IPS-15b (cell line): Measurements from ENCODE around the gene CRIM1.

Experiments
- H3K27me3 ChIP-seq: one replicate; pipeline ENCODE4 v1.6.1; 2013; ENCODE audit warnings: low read length; ENCODE audit not compliant: control insufficient read depth, insufficient read depth
- H3K36me3 ChIP-seq: one replicate; pipeline ENCODE4 v1.6.1; 2013; ENCODE audit warnings: low read length; ENCODE audit not compliant: control insufficient read depth, insufficient read depth
- H3K4me1 ChIP-seq: one replicate; pipeline ENCODE4 v1.6.1; 2013; ENCODE audit warnings: mild to moderate bottlenecking, low read length; ENCODE audit not compliant: control insufficient read depth, insufficient read depth
- H3K4me3 ChIP-seq: one replicate; pipeline ENCODE4 v1.5.1; 2013; ENCODE audit warnings: low read depth, low read length
- H3K9ac ChIP-seq: one replicate; pipeline ENCODE4 v1.6.1; 2013; ENCODE audit warnings: low read depth, mild to moderate bottlenecking, low read length
- H3K9me3 ChIP-seq: one replicate; pipeline ENCODE4 v1.6.1; 2013; ENCODE audit warnings: mild to moderate bottlenecking, low read length; ENCODE audit not compliant: control insufficient read depth, insufficient read depth

Gene CRIM1

DNA sequence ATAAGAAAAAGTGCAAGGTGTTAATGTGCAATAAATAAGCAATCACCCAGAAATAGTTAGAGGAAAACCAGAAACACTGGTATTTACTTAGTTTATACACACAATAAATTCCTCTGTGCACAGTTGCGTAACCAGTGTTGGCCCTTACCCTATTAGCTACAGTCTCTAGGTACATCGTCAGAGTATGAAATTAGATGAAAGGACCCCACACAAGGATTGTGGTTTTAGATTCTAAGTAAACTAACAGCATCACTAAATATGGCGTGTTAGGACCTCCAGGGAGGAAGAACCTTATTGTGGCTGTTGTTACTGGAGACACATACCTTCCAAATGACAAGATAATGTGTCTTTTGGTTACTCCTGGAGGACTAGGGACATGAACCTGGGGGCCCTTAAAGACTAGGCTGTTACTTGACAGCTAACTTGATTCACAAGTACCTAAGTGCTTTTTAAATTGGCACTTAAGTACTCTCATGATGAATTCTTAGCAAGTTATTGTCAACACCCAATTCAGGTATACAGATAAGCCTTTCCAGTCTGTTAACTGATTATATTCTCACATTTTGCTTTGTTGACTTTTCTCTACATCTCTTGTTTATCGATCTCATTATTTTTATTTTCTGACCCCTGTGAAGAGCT lies 127.1 kb downstream of the CRIM1 start:
- no peaks in the 10 kb centered on the region for H3K27me3 ChIP-seq
- H3K36me3 ChIP-seq, result peaks cover 4% of the 10 kb centered on the region
- no peaks in the 10 kb centered on the region for H3K9me3 ChIP-seq
- H3K4me1 ChIP-seq, result no peaks in the 10 kb centered on the region
- no peak overlapping the region for H3K9ac ChIP-seq
- no peak overlapping the region for H3K4me3 ChIP-seq

DNA sequence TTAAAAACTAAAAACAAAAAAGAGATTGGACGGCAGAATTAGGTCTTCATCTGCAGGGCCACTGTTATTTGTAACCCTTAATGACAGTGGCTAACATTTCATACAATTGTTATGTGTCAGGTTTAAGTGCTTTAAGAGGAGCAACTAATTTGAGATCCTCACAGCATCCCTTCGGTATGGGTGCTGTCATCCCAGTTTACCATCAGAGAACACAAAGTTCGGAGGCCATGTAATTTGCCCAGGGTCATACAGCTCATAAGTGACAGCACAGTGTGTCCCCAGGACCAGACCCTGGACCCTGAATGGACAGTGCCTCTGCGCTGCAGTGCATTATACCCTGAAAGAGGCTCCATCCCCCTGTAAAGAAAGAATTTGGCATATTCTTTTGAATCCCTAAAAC lies 127.7 kb downstream of the CRIM1 start:
- no peaks in the 10 kb centered on the region for H3K4me1 ChIP-seq
- no peaks in the 10 kb centered on the region for H3K27me3 ChIP-seq
- no peaks in the 10 kb centered on the region for H3K9me3 ChIP-seq
- H3K4me3 ChIP-seq, result no peak overlapping the region
- no peak overlapping the region for H3K9ac ChIP-seq
- peaks cover 4% of the 10 kb centered on the region for H3K36me3 ChIP-seq

DNA sequence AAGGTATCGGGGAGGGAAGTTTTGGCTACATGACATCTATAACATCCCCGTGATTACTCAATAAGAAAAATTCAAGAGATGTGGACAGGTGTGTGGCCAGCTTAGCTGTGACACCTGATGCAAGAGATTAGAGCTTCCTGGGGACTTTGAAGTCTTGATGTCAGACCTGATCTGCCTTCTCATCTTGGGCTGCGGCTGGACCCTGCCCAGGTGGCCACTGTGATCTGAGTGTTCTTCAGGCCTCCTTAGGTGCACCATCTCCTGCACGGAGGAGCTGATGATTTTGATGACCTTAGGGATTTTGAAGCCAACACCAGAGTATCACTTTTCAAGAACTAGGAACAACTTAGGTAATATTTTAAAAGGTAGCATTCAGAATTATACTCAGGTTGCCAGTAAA lies 128.9 kb downstream of the CRIM1 start:
- H3K4me1 ChIP-seq, result no peaks in the 10 kb centered on the region
- H3K36me3 ChIP-seq, result peaks cover 3% of the 10 kb centered on the region
- H3K4me3 ChIP-seq, result no peak overlapping the region
- H3K27me3 ChIP-seq, result no peaks in the 10 kb centered on the region
- H3K9me3 ChIP-seq, result no peaks in the 10 kb centered on the region
- no peak overlapping the region for H3K9ac ChIP-seq

- Histone ChIP-seq H3K36me3 (no peaks in the 10 kb centered on the region), H3K4me3 (no peak overlapping the region), H3K9ac (no peak overlapping the region), H3K4me1 (no peaks in the 10 kb centered on the region), H3K27me3 (no peaks in the 10 kb centered on the region), H3K9me3 (no peaks in the 10 kb centered on the region)
Measured at GRCh38 chr2:36485521-36485920, 129.9 kb downstream of the CRIM1 start.

DNA sequence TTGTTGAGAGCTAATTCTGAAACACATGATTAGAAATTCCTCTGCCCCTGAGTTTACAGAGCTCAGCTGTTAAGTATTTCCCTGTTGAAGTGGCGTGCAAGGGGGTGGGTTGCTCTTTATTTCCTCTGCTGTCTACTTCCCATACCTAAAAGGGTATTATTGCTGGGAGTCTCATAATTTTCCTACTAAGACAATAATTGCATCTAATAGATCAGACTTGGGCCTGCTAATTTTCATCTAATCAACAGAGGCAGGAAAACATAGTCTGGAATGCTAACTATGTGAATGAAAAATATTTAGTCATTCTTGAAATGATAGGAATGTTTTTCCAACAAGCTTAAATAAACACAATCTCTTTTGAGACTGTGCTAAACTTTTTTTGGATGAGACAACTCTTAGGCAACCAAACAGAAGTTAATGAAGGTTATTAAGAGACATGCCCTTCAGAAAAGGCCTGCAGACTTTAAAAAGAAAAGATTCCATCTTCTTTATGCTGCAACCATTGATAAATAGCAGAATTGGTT lies 131.0 kb downstream of the CRIM1 start:
- no peak overlapping the region for H3K4me3 ChIP-seq
- no peaks in the 10 kb centered on the region for H3K9me3 ChIP-seq
- no peaks in the 10 kb centered on the region for H3K27me3 ChIP-seq
- no peaks in the 10 kb centered on the region for H3K36me3 ChIP-seq
- no peaks in the 10 kb centered on the region for H3K4me1 ChIP-seq
- H3K9ac ChIP-seq, result no peak overlapping the region

- H3K4me1 ChIP-seq, result no peaks in the 10 kb centered on the region
- H3K4me3 ChIP-seq, result no peak overlapping the region
- H3K27me3 ChIP-seq, result no peaks in the 10 kb centered on the region
Measured at GRCh38 chr2:36487947-36488346, 132.4 kb downstream of the CRIM1 start.

GRCh38 chr2:36489281-36489680 lies 133.7 kb downstream of the CRIM1 start:
- H3K36me3 ChIP-seq, result no peaks in the 10 kb centered on the region
- H3K4me1 ChIP-seq, result no peaks in the 10 kb centered on the region

More at GRCh38 chr2:36487947-36488346, 132.4 kb downstream of the CRIM1 start:
- no peaks in the 10 kb centered on the region for H3K9me3 ChIP-seq
- no peaks in the 10 kb centered on the region for H3K36me3 ChIP-seq
- no peak overlapping the region for H3K9ac ChIP-seq

DNA sequence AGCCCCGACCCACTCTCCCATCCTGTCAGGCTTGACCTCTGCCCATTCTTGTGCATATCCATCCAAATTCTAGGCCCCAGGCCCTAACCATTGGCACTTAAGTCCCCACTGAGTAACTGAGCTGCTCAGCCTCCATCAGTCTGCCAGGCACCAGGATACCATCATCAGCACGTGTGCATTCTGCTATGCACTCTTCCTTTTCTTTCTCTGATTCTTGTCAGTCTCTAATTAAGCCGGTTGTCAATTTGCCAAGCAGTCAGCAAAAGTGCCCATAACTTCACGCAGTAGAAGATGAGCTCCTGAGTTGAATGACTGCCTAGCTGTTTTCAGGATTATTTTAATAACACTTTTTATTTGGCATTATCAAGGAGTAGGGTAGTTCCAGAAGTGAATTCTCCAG lies 135.2 kb downstream of the CRIM1 start:
- Histone ChIP-seq H3K4me1 (no peaks in the 10 kb centered on the region), H3K9me3 (no peaks in the 10 kb centered on the region), H3K4me3 (no peak overlapping the region), H3K9ac (no peak overlapping the region), H3K36me3 (no peaks in the 10 kb centered on the region), H3K27me3 (no peaks in the 10 kb centered on the region)

More at GRCh38 chr2:36489281-36489680, 133.7 kb downstream of the CRIM1 start:
- H3K9ac ChIP-seq, result no peak overlapping the region
- H3K9me3 ChIP-seq, result no peaks in the 10 kb centered on the region
- H3K4me3 ChIP-seq, result no peak overlapping the region
- no peaks in the 10 kb centered on the region for H3K27me3 ChIP-seq

DNA sequence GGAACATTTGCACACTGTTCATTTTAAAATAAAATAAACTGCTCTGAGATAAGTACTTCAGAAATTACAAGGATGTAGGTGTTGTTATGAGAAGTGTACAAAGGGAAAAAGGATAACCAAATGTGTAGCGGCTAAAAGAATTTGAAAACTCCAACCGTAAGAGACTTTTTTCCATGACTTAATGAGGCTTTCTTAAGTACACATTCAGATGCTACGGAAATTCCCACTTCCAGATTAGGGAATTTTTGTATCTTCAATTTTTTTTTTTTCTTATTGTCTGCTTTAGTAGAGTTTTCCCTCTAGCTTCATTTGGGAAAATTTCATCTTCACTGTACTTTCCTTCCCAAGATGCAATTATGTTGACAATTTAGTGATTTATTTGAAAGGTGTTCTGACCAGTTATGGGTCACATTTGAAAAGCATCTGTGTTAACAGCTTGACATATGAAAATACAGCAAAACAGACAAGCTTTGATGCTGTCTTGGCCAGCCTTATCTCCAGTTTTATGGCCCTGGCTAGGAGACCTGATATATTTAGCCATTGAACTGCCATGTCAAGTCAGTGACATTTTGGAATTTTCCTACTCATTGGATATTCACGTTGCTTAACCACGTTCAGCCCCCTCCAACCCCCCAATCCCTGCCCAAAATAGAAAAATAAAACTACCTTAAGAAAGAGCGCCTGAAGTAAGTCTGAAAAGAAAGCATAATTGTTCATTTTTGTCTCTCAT lies 136.8 kb downstream of the CRIM1 start:
- no peaks in the 10 kb centered on the region for H3K9me3 ChIP-seq
- no peaks in the 10 kb centered on the region for H3K4me1 ChIP-seq
- no peak overlapping the region for H3K4me3 ChIP-seq
- no peak overlapping the region for H3K9ac ChIP-seq
- no peaks in the 10 kb centered on the region for H3K36me3 ChIP-seq
- H3K27me3 ChIP-seq, result no peaks in the 10 kb centered on the region

DNA sequence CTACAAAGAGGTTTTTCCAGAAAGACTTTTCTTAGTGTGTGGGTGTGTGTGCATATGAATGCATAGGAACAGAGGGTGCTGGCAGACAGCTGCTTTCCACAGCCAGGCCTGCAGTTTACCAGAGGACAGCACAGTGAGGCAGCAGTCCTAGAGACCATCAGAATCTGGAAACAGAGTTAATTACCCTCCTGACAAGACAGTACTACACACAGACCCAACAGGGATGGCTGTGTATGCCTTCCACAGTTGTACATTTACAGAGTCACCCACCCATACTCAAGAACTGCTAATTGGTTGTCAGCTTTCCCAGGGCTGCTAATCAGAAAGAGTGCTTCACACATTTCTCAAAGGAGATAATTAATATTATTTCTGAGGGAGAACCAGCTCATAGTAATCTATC lies 137.7 kb downstream of the CRIM1 start:
- no peaks in the 10 kb centered on the region for H3K4me1 ChIP-seq
- H3K4me3 ChIP-seq, result no peak overlapping the region
- H3K27me3 ChIP-seq, result no peaks in the 10 kb centered on the region
- no peaks in the 10 kb centered on the region for H3K36me3 ChIP-seq
- no peak overlapping the region for H3K9ac ChIP-seq
- H3K9me3 ChIP-seq, result no peaks in the 10 kb centered on the region

GRCh38 chr2:36497570-36498163 lies 142.1 kb downstream of the CRIM1 start:
- H3K27me3 ChIP-seq, result no peaks in the 10 kb centered on the region
- no peaks in the 10 kb centered on the region for H3K4me1 ChIP-seq
- no peak overlapping the region for H3K4me3 ChIP-seq
- peaks cover 9% of the 10 kb centered on the region for H3K36me3 ChIP-seq
- no peak overlapping the region for H3K9ac ChIP-seq
- H3K9me3 ChIP-seq, result no peaks in the 10 kb centered on the region
